HCT116 (cell line): ENCODE data around the gene RPS2.

Experiments
- CEBPB ChIP-seq: IDR thresholded peaks from 2 replicates; pipeline ENCODE4 v1.6.1; 2012; ENCODE audit warnings: low read depth
- CTCF ChIP-seq, 3 experiments: fragments of 200-600 bp in 1 of 3; sonication (generic) in 1 of 3; IDR thresholded peaks in 2 of 3; conservative IDR thresholded peaks in 1 of 3; 2 replicates each; pipeline ENCODE4 v1.5.1; 2012 to 2017; ENCODE audit warnings: low read depth in 2 of 3, low read length in 2 of 3, antibody characterized with exemption in 1 of 3, borderline replicate concordance in 1 of 3, control low read depth in 1 of 3, mild to moderate bottlenecking in 1 of 3, mixed read lengths in 1 of 3, mixed run types in 1 of 3, moderate library complexity in 1 of 3; ENCODE audit not compliant: insufficient read depth in 1 of 3
- EGR1 ChIP-seq: IDR thresholded peaks from 2 replicates; pipeline ENCODE4 v1.6.1; 2012; ENCODE audit warnings: low read depth
- EZH2 ChIP-seq: fragments of 200-600 bp; sonication (generic); IDR thresholded peaks from 2 replicates; pipeline ENCODE4 v1.6.1; 2017; ENCODE audit warnings: antibody characterized with exemption, mixed run types
- EZH2phosphoT487 ChIP-seq: fragments of 200-600 bp; IDR thresholded peaks from 2 replicates; pipeline ENCODE4 v1.6.1; 2018; ENCODE audit warnings: antibody characterized with exemption, borderline replicate concordance
- FOSL1 ChIP-seq: IDR thresholded peaks from 2 replicates; pipeline ENCODE4 v1.6.1; 2012; ENCODE audit warnings: low read depth
- MAX ChIP-seq: IDR thresholded peaks from 2 replicates; pipeline ENCODE4 v1.6.1; 2012
- POLR2A ChIP-seq: IDR thresholded peaks from 2 replicates; pipeline ENCODE4 v1.7.0; 2011; ENCODE audit warnings: borderline replicate concordance; ENCODE audit not compliant: insufficient read depth, insufficient read length; ENCODE audit errors: extremely low read depth
- POLR2AphosphoS5 ChIP-seq: IDR thresholded peaks from 2 replicates; pipeline ENCODE4 v1.6.1; 2011; ENCODE audit warnings: mild to moderate bottlenecking, low read depth, low read length, moderate library complexity
- RAD21 ChIP-seq: IDR thresholded peaks from 2 replicates; pipeline ENCODE4 v1.6.1; 2012; ENCODE audit warnings: low read depth, mild to moderate bottlenecking
- ZBTB33 ChIP-seq: IDR thresholded peaks from 2 replicates; pipeline ENCODE4 v1.6.1; 2011; ENCODE audit warnings: mild to moderate bottlenecking, low read length, moderate library complexity; ENCODE audit not compliant: insufficient replicate concordance; ENCODE audit errors: extremely low read depth
- ZFX ChIP-seq: fragments of 450-650 bp; IDR thresholded peaks from 2 replicates; pipeline ENCODE4 v1.6.1; 2017
- ZNF274 ChIP-seq: fragments of 200-500 bp; sonication (Bioruptor generic); IDR thresholded peaks from 2 replicates; pipeline ENCODE4 v1.6.1; 2014; ENCODE audit warnings: mild to moderate bottlenecking, low read depth, low read length, inconsistent platforms

- TF ChIP-seq ZBTB33 (no peak), CTCF (IDR thresholded peaks at IDR 0.05 in 2 of 3, conservative IDR thresholded peaks at IDR 0.05 in 1 of 3; ENCODE audit: borderline replicate concordance in 1 of 3, insufficient read depth in 1 of 3, low read depth in 2 of 3, low read length in 2 of 3) (no peak), FOSL1 (no peak), POLR2A (no peak), EGR1 (no peak), MAX (no peak), EZH2 (no peak), RAD21 (no peak), POLR2AphosphoS5 (no peak), EZH2phosphoT487 (no peak), ZNF274 (no peak), ZFX (no peak), CEBPB (no peak)
Observed at GRCh38 chr16:2004795-2005517, 40.3 kb upstream of the RPS2 start.
